Measurements from ENCODE around the gene TFR2. TPM values are rescaled to one million over a fixed set of nuclear protein-coding genes. Genes with fewer than 3 reads are reported as not detected.

TFR2 gene
- total and polyA plus RNA-seq, 8 donors: 1.2 to 11.6 (median 3.2) TPM; not detected in 1

GRCh38 chr7:100677308-100678267 is 36.2 kb upstream of the TFR2 start:
- peaks cover 41 to 63% (median 61%) of the 10 kb centered on the region in 4 donors for H3K36me3 ChIP-seq
- no peaks in the 10 kb centered on the region for H3K27me3 ChIP-seq
- intact Hi-C loops (cut with DNase I; ENCODE audit: low total_unique reads): loop anchor here (10.0 kb wide), 1 partner anchor 203 kb away; the partner anchor contains the start of gene TSC22D4
- H3K27ac ChIP-seq: peak overlapping the region in 2 of 5 donors; percentile 75 to 99
- H3K4me3 ChIP-seq: no peak overlapping the region
- no peaks in the 10 kb centered on the region for H3K9me3 ChIP-seq
- TF ChIP-seq EP300 (IDR thresholded peaks at IDR 0.05) (no peak), CTCF (IDR thresholded peaks at IDR 0.05) (no peak), POLR2A (IDR thresholded peaks at IDR 0.05) (no peak), POLR2AphosphoS5 (IDR thresholded peaks at IDR 0.05) (no peak)
- WGBS, 5 donors: 87 to 91% (median 87%) methylated on average over 29 to 36 of the region's 36 CpGs
- peak in 1 of 2 donors; percentile 13 for DNase-seq
- peaks cover 9 to 57% (median 44%) of the 10 kb centered on the region in 4 donors for H3K4me1 ChIP-seq

GRCh38 chr7:100676501-100677306 is 35.4 kb upstream of the TFR2 start:
- H3K27ac ChIP-seq: peak overlapping the region; percentile 98 to 100 (median 99)

GRCh38 chr7:100675581-100676350 is 34.4 kb upstream of the TFR2 start:
- intact Hi-C loops (cut with DNase I; ENCODE audit: low total_unique reads): loop anchor here (10.0 kb wide), 1 partner anchor 201 kb away; the partner anchor contains the start of gene TSC22D4
- WGBS, 5 donors: 1 to 3% (median 2%) methylated on average over 15 to 59 of the region's 59 CpGs
- TF ChIP-seq CTCF (IDR thresholded peaks at IDR 0.05): no peak
- peak in 2 of 3 donors; percentile 44 to 56 for TF ChIP-seq POLR2AphosphoS5 (IDR thresholded peaks at IDR 0.05)

More at GRCh38 chr7:100676501-100677306, 35.4 kb upstream of the TFR2 start:
- peak overlapping the region; percentile 97 to 99 (median 97) for H3K4me3 ChIP-seq
- WGBS, 5 donors: 61 to 83% (median 70%) methylated on average over 14 to 23 of the region's 23 CpGs
- intact Hi-C loops (cut with DNase I; ENCODE audit: low total_unique reads): loop anchor here (10.0 kb wide), 1 partner anchor 202 kb away; the partner anchor contains the start of gene TSC22D4
- peak in 1 of 2 donors; percentile 28 for DNase-seq
- TF ChIP-seq CTCF (IDR thresholded peaks at IDR 0.05) (no peak), EP300 (IDR thresholded peaks at IDR 0.05) (no peak), POLR2A (IDR thresholded peaks at IDR 0.05) (no peak), POLR2AphosphoS5 (IDR thresholded peaks at IDR 0.05) (no peak)
- no peaks in the 10 kb centered on the region for H3K9me3 ChIP-seq
- H3K36me3 ChIP-seq: peaks cover 32 to 55% (median 52%) of the 10 kb centered on the region in 4 donors
- peaks cover 9 to 58% (median 44%) of the 10 kb centered on the region in 4 donors for H3K4me1 ChIP-seq
- no peaks in the 10 kb centered on the region for H3K27me3 ChIP-seq

More at GRCh38 chr7:100675581-100676350, 34.4 kb upstream of the TFR2 start:
- Histone ChIP-seq H3K4me1 (peaks cover 9 to 56% (median 41%) of the 10 kb centered on the region in 4 donors), H3K27me3 (no peaks in the 10 kb centered on the region), H3K36me3 (peaks cover 29 to 45% (median 43%) of the 10 kb centered on the region in 4 donors), H3K9me3 (no peaks in the 10 kb centered on the region), H3K27ac (peak overlapping the region; percentile 98 to 100 (median 99)), H3K4me3 (peak overlapping the region; percentile 97 to 99 (median 97))
- DNase-seq: peak; percentile 80 to 92
